PC-9 (cell line): ENCODE measurements around the gene VAMP3.

Experiments
- EZH2 ChIP-seq: fragments of 200-600 bp; sonication (generic); IDR thresholded peaks from 2 replicates; pipeline ENCODE4 v1.8.0; 2017; ENCODE audit warnings: antibody characterized with exemption, low read depth
- TF ChIP-seq, protein P1 (sequence below): fragments of 200-600 bp; sonication (generic); conservative IDR thresholded peaks from 2 replicates; pipeline ENCODE4 v1.6.1; 2017; ENCODE audit warnings: mixed run types, antibody characterized with exemption, mild to moderate bottlenecking, moderate library complexity

DNA sequence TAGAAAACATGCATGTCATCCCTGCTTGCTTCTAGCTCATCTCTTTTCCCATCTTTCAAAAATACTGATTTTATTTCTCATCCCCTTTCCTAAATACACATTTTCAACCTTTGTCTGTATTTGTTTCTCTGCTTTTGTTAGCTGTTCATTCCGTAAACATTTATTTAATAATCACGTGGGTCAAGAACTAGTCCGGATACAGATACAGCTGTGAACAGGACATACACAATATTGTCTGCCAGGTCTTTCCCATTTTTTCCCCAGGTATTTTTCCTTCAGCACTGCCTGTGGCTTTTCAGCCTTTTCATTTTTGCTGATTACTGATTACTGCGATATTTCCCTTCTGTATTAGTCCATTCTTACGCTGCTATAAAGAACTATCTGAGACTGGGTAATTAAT is 18.7 kb downstream of the VAMP3 start:
- no peak for TF ChIP-seq EZH2
- TF ChIP-seq, protein P1, sequence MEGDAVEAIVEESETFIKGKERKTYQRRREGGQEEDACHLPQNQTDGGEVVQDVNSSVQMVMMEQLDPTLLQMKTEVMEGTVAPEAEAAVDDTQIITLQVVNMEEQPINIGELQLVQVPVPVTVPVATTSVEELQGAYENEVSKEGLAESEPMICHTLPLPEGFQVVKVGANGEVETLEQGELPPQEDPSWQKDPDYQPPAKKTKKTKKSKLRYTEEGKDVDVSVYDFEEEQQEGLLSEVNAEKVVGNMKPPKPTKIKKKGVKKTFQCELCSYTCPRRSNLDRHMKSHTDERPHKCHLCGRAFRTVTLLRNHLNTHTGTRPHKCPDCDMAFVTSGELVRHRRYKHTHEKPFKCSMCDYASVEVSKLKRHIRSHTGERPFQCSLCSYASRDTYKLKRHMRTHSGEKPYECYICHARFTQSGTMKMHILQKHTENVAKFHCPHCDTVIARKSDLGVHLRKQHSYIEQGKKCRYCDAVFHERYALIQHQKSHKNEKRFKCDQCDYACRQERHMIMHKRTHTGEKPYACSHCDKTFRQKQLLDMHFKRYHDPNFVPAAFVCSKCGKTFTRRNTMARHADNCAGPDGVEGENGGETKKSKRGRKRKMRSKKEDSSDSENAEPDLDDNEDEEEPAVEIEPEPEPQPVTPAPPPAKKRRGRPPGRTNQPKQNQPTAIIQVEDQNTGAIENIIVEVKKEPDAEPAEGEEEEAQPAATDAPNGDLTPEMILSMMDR, result no peak
